Measurements from ENCODE around the gene SLC2A3. TPM values are rescaled to one million over a fixed set of nuclear protein-coding genes. Genes with fewer than 3 reads are reported as not detected.
"Not testable (repeated sequence)": the region's sequence is repeated elsewhere in the genome, so short reads cannot be mapped to it uniquely, and the experiment has no call there.

Gene SLC2A3
- total RNA-seq, 2 donors from 2014 or later, result 4.1 to 21.2 TPM

GRCh38 chr12:7905071-7905470 is 30.9 kb downstream of the SLC2A3 start:
- TF ChIP-seq POLR2A (IDR thresholded peaks at IDR 0.05) (no peak), POLR2AphosphoS5 (IDR thresholded peaks at IDR 0.05) (no peak)
- TF ChIP-seq, protein P1, sequence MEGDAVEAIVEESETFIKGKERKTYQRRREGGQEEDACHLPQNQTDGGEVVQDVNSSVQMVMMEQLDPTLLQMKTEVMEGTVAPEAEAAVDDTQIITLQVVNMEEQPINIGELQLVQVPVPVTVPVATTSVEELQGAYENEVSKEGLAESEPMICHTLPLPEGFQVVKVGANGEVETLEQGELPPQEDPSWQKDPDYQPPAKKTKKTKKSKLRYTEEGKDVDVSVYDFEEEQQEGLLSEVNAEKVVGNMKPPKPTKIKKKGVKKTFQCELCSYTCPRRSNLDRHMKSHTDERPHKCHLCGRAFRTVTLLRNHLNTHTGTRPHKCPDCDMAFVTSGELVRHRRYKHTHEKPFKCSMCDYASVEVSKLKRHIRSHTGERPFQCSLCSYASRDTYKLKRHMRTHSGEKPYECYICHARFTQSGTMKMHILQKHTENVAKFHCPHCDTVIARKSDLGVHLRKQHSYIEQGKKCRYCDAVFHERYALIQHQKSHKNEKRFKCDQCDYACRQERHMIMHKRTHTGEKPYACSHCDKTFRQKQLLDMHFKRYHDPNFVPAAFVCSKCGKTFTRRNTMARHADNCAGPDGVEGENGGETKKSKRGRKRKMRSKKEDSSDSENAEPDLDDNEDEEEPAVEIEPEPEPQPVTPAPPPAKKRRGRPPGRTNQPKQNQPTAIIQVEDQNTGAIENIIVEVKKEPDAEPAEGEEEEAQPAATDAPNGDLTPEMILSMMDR (IDR thresholded peaks at IDR 0.05), result no peak
- no peaks in the 10 kb centered on the region for H3K27me3 ChIP-seq (replicated peaks; ENCODE audit: insufficient read depth)
- intact Hi-C loops (cut with DNase I), result no loop called here
- DNase-seq (ENCODE audit: low spot score), result no peak
- H3K4me3 ChIP-seq, result no peak overlapping the region
- no peaks in the 10 kb centered on the region for H3K36me3 ChIP-seq
- 6% methylated on average over 1 of the region's 1 CpG for WGBS
- H3K9me3 ChIP-seq, result no peaks in the 10 kb centered on the region
- H3K27ac ChIP-seq, result no peak overlapping the region
- H3K4me1 ChIP-seq (replicated peaks), result no peaks in the 10 kb centered on the region

GRCh38 chr12:7902416-7902815 is 33.6 kb downstream of the SLC2A3 start:
- DNase-seq (ENCODE audit: low spot score); H3K27me3 ChIP-seq (replicated peaks; ENCODE audit: insufficient read depth); H3K4me1 ChIP-seq (replicated peaks); H3K27ac ChIP-seq; H3K4me3 ChIP-seq; H3K9me3 ChIP-seq; intact Hi-C loops (cut with DNase I); H3K36me3 ChIP-seq: not testable (repeated sequence)
- 86% methylated on average over 8 of the region's 8 CpGs for WGBS

DNA sequence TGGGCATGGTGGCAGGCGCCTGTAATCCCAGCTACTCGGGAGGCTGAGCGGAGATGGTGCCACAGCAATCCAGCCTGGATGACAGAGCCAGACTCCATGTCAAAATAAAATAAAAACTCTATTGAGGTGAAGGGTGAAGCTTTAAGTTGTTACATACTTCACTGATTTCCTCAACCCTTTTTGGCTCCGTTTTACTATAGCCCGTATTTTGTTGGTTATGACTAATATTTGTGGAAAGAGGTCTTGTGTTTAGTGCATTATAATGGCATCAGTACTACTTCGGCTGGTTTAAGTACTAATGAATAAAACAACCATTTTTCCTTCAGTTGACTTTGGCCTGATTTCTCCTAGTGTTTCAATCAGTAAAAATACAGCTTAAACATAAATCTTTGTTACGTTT is 36.2 kb downstream of the SLC2A3 start:
- DNase-seq (ENCODE audit: low spot score), result no peak
- TF ChIP-seq POLR2A (IDR thresholded peaks at IDR 0.05) (no peak), POLR2AphosphoS5 (IDR thresholded peaks at IDR 0.05) (no peak)
- TF ChIP-seq, protein P1 (IDR thresholded peaks at IDR 0.05), result no peak
- Histone ChIP-seq H3K9me3 (no peaks in the 10 kb centered on the region), H3K27ac (no peak overlapping the region), H3K4me1 (replicated peaks) (no peaks in the 10 kb centered on the region), H3K4me3 (no peak overlapping the region), H3K36me3 (no peaks in the 10 kb centered on the region), H3K27me3 (replicated peaks; ENCODE audit: insufficient read depth) (no peaks in the 10 kb centered on the region)
- WGBS, result 75% methylated on average over 7 of the region's 7 CpGs
- intact Hi-C loops (cut with DNase I), result no loop called here

GRCh38 chr12:7896726-7897125 is 39.3 kb downstream of the SLC2A3 start:
- DNase-seq (ENCODE audit: low spot score); H3K36me3 ChIP-seq; H3K4me3 ChIP-seq; intact Hi-C loops (cut with DNase I); H3K9me3 ChIP-seq; H3K27me3 ChIP-seq (replicated peaks; ENCODE audit: insufficient read depth); H3K4me1 ChIP-seq (replicated peaks); H3K27ac ChIP-seq: not testable (repeated sequence)
- 68% methylated on average over 4 of the region's 4 CpGs for WGBS

DNA sequence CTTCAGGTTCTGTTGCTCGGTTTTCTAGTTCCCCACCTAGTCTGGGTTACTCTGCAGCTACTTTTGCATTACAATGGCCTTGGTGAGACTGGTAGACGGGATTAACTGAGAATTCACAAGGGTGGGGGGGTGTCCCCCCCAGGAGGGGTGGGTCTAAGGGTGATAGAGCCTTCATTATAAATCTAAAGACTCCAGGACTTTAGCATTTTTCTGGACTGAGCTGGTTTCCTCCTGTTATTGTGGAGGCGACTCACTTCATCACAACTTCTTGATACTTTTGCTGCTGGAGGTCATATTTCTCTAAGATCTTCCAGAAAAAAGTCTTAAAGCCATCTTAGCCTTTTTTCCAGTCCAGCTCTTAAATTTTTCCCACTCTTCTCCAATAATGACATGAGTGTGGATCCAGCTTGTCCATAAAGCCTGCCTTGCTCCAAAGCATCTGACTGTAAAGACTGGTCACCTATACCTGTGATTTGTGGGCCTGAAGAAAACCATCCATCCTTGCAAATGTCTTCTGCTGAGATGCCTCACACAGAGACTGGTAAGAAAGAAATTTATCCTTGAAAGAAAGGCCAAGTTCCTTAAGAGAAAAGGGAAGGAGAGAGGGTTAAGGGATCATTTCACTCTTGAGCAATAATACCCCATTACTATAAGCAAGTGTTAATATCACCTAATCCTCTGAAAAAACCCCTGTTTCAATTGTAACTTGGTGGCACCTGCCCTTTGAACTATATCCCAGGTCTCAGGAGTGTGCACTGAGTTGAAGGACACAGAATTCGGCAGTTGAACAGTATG is 43.6 kb downstream of the SLC2A3 start:
- H3K36me3 ChIP-seq, result no peaks in the 10 kb centered on the region
- intact Hi-C loops (cut with DNase I), result no loop called here
- 82% methylated on average over 4 of the region's 4 CpGs for WGBS

More for the DNA sequence above, 43.6 kb downstream of the SLC2A3 start:
- no peaks in the 10 kb centered on the region for H3K27me3 ChIP-seq (replicated peaks; ENCODE audit: insufficient read depth)
- H3K27ac ChIP-seq, result no peak overlapping the region
- H3K4me3 ChIP-seq, result no peak overlapping the region
- DNase-seq (ENCODE audit: low spot score), result no peak
- no peak for TF ChIP-seq POLR2AphosphoS5 (IDR thresholded peaks at IDR 0.05)
- no peak for TF ChIP-seq POLR2A (IDR thresholded peaks at IDR 0.05)
- TF ChIP-seq, protein P1 (IDR thresholded peaks at IDR 0.05), result no peak
- no peaks in the 10 kb centered on the region for H3K4me1 ChIP-seq (replicated peaks)
- no peaks in the 10 kb centered on the region for H3K9me3 ChIP-seq
